Astrocyte (in vitro differentiated cells and primary cell): Measurements from ENCODE around the gene INHBE. TPM values are rescaled to one million over a fixed set of nuclear protein-coding genes. Genes with fewer than 3 reads are reported as not detected.
"Not testable (repeated sequence)": the region's sequence is repeated elsewhere in the genome, so short reads cannot be mapped to it uniquely, and the experiment has no call there.

Experiments used
- DNase-seq: peaks from one replicate; pipeline ENCODE4 v3.0.0-alpha.2; 2010; ENCODE audit warnings: low read depth
- FAIRE-seq: peaks from 2 replicates; lab custom pipeline; 2011; peaks lifted over from hg19 to GRCh38; lab: Jason Lieb, UNC
- H2AFZ ChIP-seq: 2 replicates; pipeline ENCODE4 v1.6.0; 2012; ENCODE audit warnings: low read depth, low read length, inconsistent platforms
- H3K27ac ChIP-seq: 2 replicates; pipeline ENCODE4 v1.5.1; 2011; ENCODE audit warnings: low read depth, low read length, inconsistent platforms
- H3K27me3 ChIP-seq: 2 replicates; pipeline ENCODE4 v1.6.0; 2011; ENCODE audit warnings: low read length, inconsistent platforms; ENCODE audit not compliant: insufficient read depth
- H3K36me3 ChIP-seq: 2 replicates; pipeline ENCODE4 v1.5.1; 2011; ENCODE audit warnings: low read length, inconsistent platforms; ENCODE audit not compliant: insufficient read depth
- H3K4me1 ChIP-seq: 2 replicates; pipeline ENCODE4 v1.5.1; 2011; ENCODE audit warnings: low read length, inconsistent platforms; ENCODE audit not compliant: insufficient read depth
- H3K4me2 ChIP-seq: 2 replicates; pipeline ENCODE4 v1.6.0; 2012; ENCODE audit warnings: low read length, inconsistent platforms
- H3K4me3 ChIP-seq: 2 replicates; pipeline ENCODE4 v1.5.1; 2011; ENCODE audit warnings: low read depth, mild to moderate bottlenecking, low read length, inconsistent platforms; ENCODE audit not compliant: insufficient read depth
- H3K79me2 ChIP-seq: 2 replicates; pipeline ENCODE4 v1.6.0; 2012; ENCODE audit warnings: mild to moderate bottlenecking, low read length, inconsistent platforms; ENCODE audit not compliant: insufficient read depth
- H3K9ac ChIP-seq: 2 replicates; pipeline ENCODE4 v1.6.0; 2012; ENCODE audit warnings: mild to moderate bottlenecking, low read length, inconsistent platforms
- H3K9me3 ChIP-seq: 2 replicates; pipeline ENCODE4 v1.5.1; 2012; ENCODE audit warnings: low read depth, mild to moderate bottlenecking, low read length, inconsistent platforms; ENCODE audit not compliant: insufficient read depth
- H4K20me1 ChIP-seq: 2 replicates; pipeline ENCODE4 v1.6.0; 2012; ENCODE audit warnings: low read length, inconsistent platforms; ENCODE audit not compliant: insufficient read depth
- H3K27ac Mint-ChIP-seq: one replicate; pipeline ENCODE4 v1.8.0; 2021; ENCODE audit warnings: mild to moderate bottlenecking, mixed read lengths; ENCODE audit not compliant: unreplicated experiment
- H3K27me3 Mint-ChIP-seq: one replicate; pipeline ENCODE4 v1.8.0; 2021; ENCODE audit warnings: low read depth, mixed read lengths; ENCODE audit not compliant: unreplicated experiment
- H3K36me3 Mint-ChIP-seq: one replicate; pipeline ENCODE4 v1.8.0; 2021; ENCODE audit warnings: low read depth, mixed read lengths; ENCODE audit not compliant: unreplicated experiment
- H3K4me1 Mint-ChIP-seq: one replicate; pipeline ENCODE4 v1.8.0; 2021; ENCODE audit warnings: low read depth, mixed read lengths; ENCODE audit not compliant: unreplicated experiment
- H3K4me3 Mint-ChIP-seq: one replicate; pipeline ENCODE4 v1.8.0; 2021; ENCODE audit warnings: mild to moderate bottlenecking, moderate library complexity, mixed read lengths; ENCODE audit not compliant: unreplicated experiment
- H3K9me3 Mint-ChIP-seq: one replicate; pipeline ENCODE4 v1.8.0; 2021; ENCODE audit warnings: mild to moderate bottlenecking, mixed read lengths; ENCODE audit not compliant: unreplicated experiment
- EZH2 ChIP-seq: IDR thresholded peaks from 2 replicates; pipeline ENCODE4 v1.6.1; 2012; ENCODE audit warnings: mild to moderate bottlenecking, low read length, inconsistent platforms; ENCODE audit not compliant: insufficient read depth
- total RNA-seq: library from RNA; stranded (reverse); gene quantifications from 2 replicates; pipeline ENCODE4 v1.2.1, GENCODE V29; 2021
- TF ChIP-seq, protein P1 (sequence below): IDR thresholded peaks from 2 replicates; pipeline ENCODE4 v1.5.1; 2011; ENCODE audit warnings: low read depth, mild to moderate bottlenecking, inconsistent platforms, low read length, moderate library complexity; ENCODE audit not compliant: insufficient read depth

INHBE gene
- total RNA-seq, 1 donor from 2014 or later, result 24.6 TPM

DNA sequence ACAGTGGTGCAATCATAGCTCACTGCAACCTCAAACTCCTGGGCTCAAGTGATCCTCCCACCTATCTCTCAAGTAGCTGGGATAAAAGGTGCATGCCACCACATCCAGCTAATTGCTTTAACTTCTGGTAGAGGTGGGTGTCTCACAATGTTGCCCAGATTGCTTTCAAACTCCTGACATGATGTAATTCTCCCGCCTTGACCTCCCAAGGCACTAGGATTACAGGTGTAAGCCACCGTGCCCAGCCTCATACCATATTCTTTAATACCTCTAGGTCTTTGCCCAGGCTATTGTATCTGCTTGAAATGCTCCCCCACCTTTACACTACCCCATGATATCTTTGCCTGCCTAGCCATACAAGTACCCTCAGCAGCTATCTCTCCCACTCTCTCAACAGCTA is 35.6 kb upstream of the INHBE start:
- DNase-seq (no peak), FAIRE-seq (no peak)
- H2AFZ ChIP-seq, result no peak overlapping the region
- H4K20me1 ChIP-seq, result peaks cover 22% of the 10 kb centered on the region
- Mint-ChIP-seq H3K27ac (no peak overlapping the region), H3K36me3 (peaks cover 7% of the 10 kb centered on the region), H3K9me3 (no peaks in the 10 kb centered on the region), H3K4me1 (no peaks in the 10 kb centered on the region), H3K4me3 (no peak overlapping the region), H3K27me3 (no peaks in the 10 kb centered on the region)
- no peak overlapping the region for H3K4me3 ChIP-seq
- no peak overlapping the region for H3K27ac ChIP-seq
- H3K27me3 ChIP-seq, result no peaks in the 10 kb centered on the region
- peaks cover 53% of the 10 kb centered on the region for H3K79me2 ChIP-seq
- peaks cover 4% of the 10 kb centered on the region for H3K36me3 ChIP-seq
- no peak overlapping the region for H3K9ac ChIP-seq
- no peaks in the 10 kb centered on the region for H3K9me3 ChIP-seq
- no peak overlapping the region for H3K4me2 ChIP-seq
- TF ChIP-seq, protein P1, sequence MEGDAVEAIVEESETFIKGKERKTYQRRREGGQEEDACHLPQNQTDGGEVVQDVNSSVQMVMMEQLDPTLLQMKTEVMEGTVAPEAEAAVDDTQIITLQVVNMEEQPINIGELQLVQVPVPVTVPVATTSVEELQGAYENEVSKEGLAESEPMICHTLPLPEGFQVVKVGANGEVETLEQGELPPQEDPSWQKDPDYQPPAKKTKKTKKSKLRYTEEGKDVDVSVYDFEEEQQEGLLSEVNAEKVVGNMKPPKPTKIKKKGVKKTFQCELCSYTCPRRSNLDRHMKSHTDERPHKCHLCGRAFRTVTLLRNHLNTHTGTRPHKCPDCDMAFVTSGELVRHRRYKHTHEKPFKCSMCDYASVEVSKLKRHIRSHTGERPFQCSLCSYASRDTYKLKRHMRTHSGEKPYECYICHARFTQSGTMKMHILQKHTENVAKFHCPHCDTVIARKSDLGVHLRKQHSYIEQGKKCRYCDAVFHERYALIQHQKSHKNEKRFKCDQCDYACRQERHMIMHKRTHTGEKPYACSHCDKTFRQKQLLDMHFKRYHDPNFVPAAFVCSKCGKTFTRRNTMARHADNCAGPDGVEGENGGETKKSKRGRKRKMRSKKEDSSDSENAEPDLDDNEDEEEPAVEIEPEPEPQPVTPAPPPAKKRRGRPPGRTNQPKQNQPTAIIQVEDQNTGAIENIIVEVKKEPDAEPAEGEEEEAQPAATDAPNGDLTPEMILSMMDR, result no peak
- no peak for TF ChIP-seq EZH2
- H3K4me1 ChIP-seq, result no peaks in the 10 kb centered on the region

DNA sequence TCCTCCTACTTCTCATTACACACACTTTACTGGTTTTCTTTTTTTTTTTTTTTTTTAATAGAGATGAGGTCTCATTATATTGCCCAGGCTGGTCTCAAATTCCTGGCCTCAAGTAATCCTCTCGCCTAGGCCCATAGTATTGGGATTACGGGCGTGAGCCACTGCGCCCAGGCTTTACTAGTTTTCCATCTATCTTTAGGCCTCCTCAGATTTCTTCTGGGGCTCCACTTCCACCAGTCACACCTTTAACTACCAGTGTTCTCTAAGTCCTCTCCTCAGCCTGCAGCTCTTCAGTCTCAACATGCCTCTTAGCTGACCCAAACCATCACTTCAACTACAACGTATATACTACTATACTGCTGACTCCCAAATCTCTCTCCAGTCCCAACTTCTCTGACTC is 34.6 kb upstream of the INHBE start:
- Mint-ChIP-seq H3K4me3 (no peak overlapping the region), H3K36me3 (peaks cover 7% of the 10 kb centered on the region), H3K27ac (no peak overlapping the region), H3K27me3 (no peaks in the 10 kb centered on the region), H3K4me1 (no peaks in the 10 kb centered on the region), H3K9me3 (no peaks in the 10 kb centered on the region)
- TF ChIP-seq, protein P1, result no peak
- no peak for TF ChIP-seq EZH2
- FAIRE-seq (no peak), DNase-seq (no peak)
- H3K9ac ChIP-seq, result no peak overlapping the region
- peaks cover 51% of the 10 kb centered on the region for H3K79me2 ChIP-seq
- peaks cover 20% of the 10 kb centered on the region for H4K20me1 ChIP-seq
- H3K4me3 ChIP-seq, result no peak overlapping the region
- no peaks in the 10 kb centered on the region for H3K27me3 ChIP-seq
- no peaks in the 10 kb centered on the region for H3K4me1 ChIP-seq
- no peak overlapping the region for H2AFZ ChIP-seq
- no peak overlapping the region for H3K27ac ChIP-seq
- H3K4me2 ChIP-seq, result no peak overlapping the region
- no peaks in the 10 kb centered on the region for H3K9me3 ChIP-seq
- H3K36me3 ChIP-seq, result peaks cover 5% of the 10 kb centered on the region

DNA sequence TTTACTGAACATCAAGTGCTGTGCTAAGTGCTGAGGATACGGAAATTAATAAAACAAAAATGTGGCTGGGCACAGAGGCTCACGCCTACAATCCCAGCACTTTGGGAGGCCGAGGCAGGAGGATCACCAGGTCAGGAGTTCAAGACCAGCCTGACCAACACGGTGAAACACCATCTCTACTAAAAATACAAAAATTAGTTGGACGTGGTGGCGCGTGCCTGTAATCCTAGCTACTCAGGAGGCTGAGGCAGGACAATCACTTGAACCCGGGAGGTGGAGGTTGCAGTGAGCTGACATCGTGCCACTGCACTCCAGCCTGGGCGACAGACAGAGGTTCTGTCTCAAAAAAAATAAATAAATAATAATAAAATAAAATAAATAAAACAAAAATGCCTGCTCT is 28.2 kb upstream of the INHBE start:
- not testable (repeated sequence) for DNase-seq, H3K9ac ChIP-seq, H3K27ac Mint-ChIP-seq, FAIRE-seq, H3K4me1 Mint-ChIP-seq, H3K36me3 ChIP-seq, H3K4me1 ChIP-seq, H3K9me3 Mint-ChIP-seq, H3K4me2 ChIP-seq, H3K27me3 ChIP-seq, H2AFZ ChIP-seq, H3K4me3 ChIP-seq, H3K4me3 Mint-ChIP-seq, H3K27ac ChIP-seq, H3K9me3 ChIP-seq, H3K27me3 Mint-ChIP-seq
- peaks cover 11% of the 10 kb centered on the region for H4K20me1 ChIP-seq
- peaks cover 51% of the 10 kb centered on the region for H3K79me2 ChIP-seq
- H3K36me3 Mint-ChIP-seq, result peaks cover 11% of the 10 kb centered on the region
